ENCODE measurements around the gene CEP112. TPM values are rescaled to one million over a fixed set of nuclear protein-coding genes. Genes with fewer than 3 reads are reported as not detected.

CEP112 gene
- polyA plus RNA-seq, 1 donor (not counting 4 experiments of a cell fraction or from before 2014, with no cell fraction given), result 2.6 TPM

GRCh38 chr17:66107731-66108130 lies 84.2 kb downstream of the CEP112 start:
- Histone ChIP-seq H3K36me3 (ENCODE audit: control insufficient read depth in 2 of 2, extremely low read depth in 1 of 2, insufficient read depth in 2 of 2, low read length in 2 of 2) (no peaks in the 10 kb centered on the region), H3K9me3 (ENCODE audit: control insufficient read depth, low read depth, low read length) (peaks cover 2% of the 10 kb centered on the region), H4K20me1 (ENCODE audit: control insufficient read depth, extremely low read depth, insufficient read depth, low read length) (no peaks in the 10 kb centered on the region), H3K27me3 (ENCODE audit: control insufficient read depth, extremely low read depth, insufficient read depth, low read length) (no peaks in the 10 kb centered on the region), H3K9ac (ENCODE audit: control insufficient read depth, extremely low read depth, insufficient read depth, low read length) (no peak overlapping the region), H3K4me2 (ENCODE audit: control insufficient read depth, extremely low read depth, insufficient read depth, low read depth, low read length) (no peak overlapping the region), H2AFZ (ENCODE audit: control insufficient read depth, low read length) (no peak overlapping the region), H3K9me1 (ENCODE audit: control insufficient read depth, extremely low read depth, insufficient read depth, low read length) (no peaks in the 10 kb centered on the region), H3K4me1 (ENCODE audit: control insufficient read depth, extremely low read depth, insufficient read depth, low read length) (no peaks in the 10 kb centered on the region), H3K27ac (ENCODE audit: control insufficient read depth, insufficient read depth, low read length) (no peak overlapping the region), H3K79me2 (ENCODE audit: control insufficient read depth, insufficient read depth, low read length) (no peaks in the 10 kb centered on the region), H3K4me3 (ENCODE audit: control insufficient read depth in 2 of 3, extremely low read depth in 1 of 3, insufficient read depth in 2 of 3, low read depth in 1 of 3, low read length in 3 of 3) (no peak overlapping the region)
- FAIRE-seq (no peak), DNase-seq (ENCODE audit: low read depth, low spot score) (no peak)
- dilution Hi-C loops (cut with MboI; ENCODE audit: extremely low pct_ligation_motif_present, low sequenced_read_pairs), result no loop called here
- no peak for TF ChIP-seq EZH2 (IDR thresholded peaks at IDR 0.05; ENCODE audit: low read length)
- TF ChIP-seq, protein P1, sequence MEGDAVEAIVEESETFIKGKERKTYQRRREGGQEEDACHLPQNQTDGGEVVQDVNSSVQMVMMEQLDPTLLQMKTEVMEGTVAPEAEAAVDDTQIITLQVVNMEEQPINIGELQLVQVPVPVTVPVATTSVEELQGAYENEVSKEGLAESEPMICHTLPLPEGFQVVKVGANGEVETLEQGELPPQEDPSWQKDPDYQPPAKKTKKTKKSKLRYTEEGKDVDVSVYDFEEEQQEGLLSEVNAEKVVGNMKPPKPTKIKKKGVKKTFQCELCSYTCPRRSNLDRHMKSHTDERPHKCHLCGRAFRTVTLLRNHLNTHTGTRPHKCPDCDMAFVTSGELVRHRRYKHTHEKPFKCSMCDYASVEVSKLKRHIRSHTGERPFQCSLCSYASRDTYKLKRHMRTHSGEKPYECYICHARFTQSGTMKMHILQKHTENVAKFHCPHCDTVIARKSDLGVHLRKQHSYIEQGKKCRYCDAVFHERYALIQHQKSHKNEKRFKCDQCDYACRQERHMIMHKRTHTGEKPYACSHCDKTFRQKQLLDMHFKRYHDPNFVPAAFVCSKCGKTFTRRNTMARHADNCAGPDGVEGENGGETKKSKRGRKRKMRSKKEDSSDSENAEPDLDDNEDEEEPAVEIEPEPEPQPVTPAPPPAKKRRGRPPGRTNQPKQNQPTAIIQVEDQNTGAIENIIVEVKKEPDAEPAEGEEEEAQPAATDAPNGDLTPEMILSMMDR (optimal IDR thresholded peaks at IDR 0.05 in 1 of 3, IDR thresholded peaks at IDR 0.05 in 1 of 3, conservative IDR thresholded peaks at IDR 0.05 in 1 of 3; ENCODE audit: extremely low read depth in 1 of 3, insufficient read depth in 2 of 3, low read length in 3 of 3), result no peak

- H4K20me1 ChIP-seq (ENCODE audit: control insufficient read depth, extremely low read depth, insufficient read depth, low read length), result no peaks in the 10 kb centered on the region
- H3K4me1 ChIP-seq (ENCODE audit: control insufficient read depth, extremely low read depth, insufficient read depth, low read length), result no peaks in the 10 kb centered on the region
- no peaks in the 10 kb centered on the region for H3K36me3 ChIP-seq (ENCODE audit: control insufficient read depth in 2 of 2, extremely low read depth in 1 of 2, insufficient read depth in 2 of 2, low read length in 2 of 2)
- no peak overlapping the region for H3K4me3 ChIP-seq (ENCODE audit: control insufficient read depth in 2 of 3, extremely low read depth in 1 of 3, insufficient read depth in 2 of 3, low read depth in 1 of 3, low read length in 3 of 3)
- TF ChIP-seq EZH2 (IDR thresholded peaks at IDR 0.05; ENCODE audit: low read length), result no peak
- TF ChIP-seq, protein P1 (optimal IDR thresholded peaks at IDR 0.05 in 1 of 3, IDR thresholded peaks at IDR 0.05 in 1 of 3, conservative IDR thresholded peaks at IDR 0.05 in 1 of 3; ENCODE audit: extremely low read depth in 1 of 3, insufficient read depth in 2 of 3, low read length in 3 of 3), result no peak
- no peaks in the 10 kb centered on the region for H3K27me3 ChIP-seq (ENCODE audit: control insufficient read depth, extremely low read depth, insufficient read depth, low read length)
- no peak for DNase-seq (ENCODE audit: low read depth, low spot score)
- H3K9me3 ChIP-seq (ENCODE audit: control insufficient read depth, low read depth, low read length), result no peaks in the 10 kb centered on the region
- no peak for FAIRE-seq
- no peak overlapping the region for H2AFZ ChIP-seq (ENCODE audit: control insufficient read depth, low read length)
- no peaks in the 10 kb centered on the region for H3K9me1 ChIP-seq (ENCODE audit: control insufficient read depth, extremely low read depth, insufficient read depth, low read length)
- H3K9ac ChIP-seq (ENCODE audit: control insufficient read depth, extremely low read depth, insufficient read depth, low read length), result no peak overlapping the region
- H3K27ac ChIP-seq (ENCODE audit: control insufficient read depth, insufficient read depth, low read length), result no peak overlapping the region
- dilution Hi-C loops (cut with MboI; ENCODE audit: extremely low pct_ligation_motif_present, low sequenced_read_pairs), result no loop called here
- no peaks in the 10 kb centered on the region for H3K79me2 ChIP-seq (ENCODE audit: control insufficient read depth, insufficient read depth, low read length)
- H3K4me2 ChIP-seq (ENCODE audit: control insufficient read depth, extremely low read depth, insufficient read depth, low read depth, low read length), result no peak overlapping the region
Measured at GRCh38 chr17:66098040-66098439, 93.9 kb downstream of the CEP112 start.

Measured in keratinocyte (primary cell).